Breast epithelium (tissue), 3 donors: Measurements from ENCODE around the gene WWC1.

Experiments
- CTCF ChIP-seq, 3 donors: fragments of 450-650 bp; IDR thresholded peaks; one replicate each; pipeline ENCODE4 v1.5.1; 2016 to 2017; ENCODE audit warnings: antibody characterized with exemption in 3 of 3, mild to moderate bottlenecking in 3 of 3, moderate library complexity in 3 of 3
- POLR2A ChIP-seq: fragments of 450-650 bp; IDR thresholded peaks from one replicate; pipeline ENCODE4 v1.6.1; 2016; ENCODE audit warnings: antibody characterized with exemption, mild to moderate bottlenecking, moderate library complexity
- POLR2AphosphoS5 ChIP-seq, 3 donors: sonication (generic); formaldehyde crosslinking; IDR thresholded peaks; one replicate each; pipeline ENCODE4 v1.6.1; 2017; ENCODE audit warnings: antibody characterized with exemption in 3 of 3

- TF ChIP-seq CTCF (IDR thresholded peaks at IDR 0.05) = no peak
- no peak for TF ChIP-seq POLR2A
- TF ChIP-seq POLR2AphosphoS5 (IDR thresholded peaks at IDR 0.05) = no peak
Observed at GRCh38 chr5:168348084-168348414, 56.6 kb downstream of the WWC1 start.
